Upper lobe of left lung (tissue), 6 donors: ENCODE data around the gene AOC3. TPM values are rescaled to one million over a fixed set of nuclear protein-coding genes. Genes with fewer than 3 reads are reported as not detected.
"Not testable (repeated sequence)": the region's sequence is repeated elsewhere in the genome, so short reads cannot be mapped to it uniquely, and the experiment has no call there.

Experiments
- ATAC-seq, 2 donors: fragments of 200-7000 bp; cut with Tn5 transposase; one replicate each; pipeline ENCODE4 v1.9.1; 2022; ENCODE audit warnings: mild to moderate bottlenecking in 2 of 2, moderate library complexity in 2 of 2; ENCODE audit not compliant: low FRiP score in 2 of 2
- DNase-seq, 2 donors: peaks; one replicate each; pipeline ENCODE4 v3.0.0-alpha.2; 2019 to 2020
- H3K27ac ChIP-seq, 4 donors: fragments of 200-600 bp; sonication (generic); one replicate each; pipeline ENCODE4 v1.5.1; 2016 to 2019
- H3K27me3 ChIP-seq, 4 donors: fragments of 200-600 bp; sonication (generic); one replicate each; pipeline ENCODE4 v1.5.1; 2017 to 2019
- H3K36me3 ChIP-seq, 4 donors: fragments of 200-600 bp; sonication (generic); one replicate each; pipeline ENCODE4 v1.5.1; 2016 to 2019
- H3K4me1 ChIP-seq, 4 donors: fragments of 200-600 bp; sonication (generic); one replicate each; pipeline ENCODE4 v1.5.1; 2018 to 2019
- H3K4me3 ChIP-seq, 4 donors: fragments of 200-600 bp; sonication (generic); one replicate each; pipeline ENCODE4 v1.5.1; 2017 to 2019; ENCODE audit warnings: mild to moderate bottlenecking in 2 of 4, moderate library complexity in 1 of 4
- H3K9me3 ChIP-seq, 4 donors: fragments of 200-600 bp; sonication (generic); one replicate each; pipeline ENCODE4 v1.5.1; 2018 to 2019
- CTCF ChIP-seq, 6 experiments: fragments of 450-650 bp in 4 of 6; fragments of 200-600 bp in 2 of 6; sonication (generic) in 2 of 6; IDR thresholded peaks; one replicate each; pipeline ENCODE4 v1.5.1; 2016 to 2019; ENCODE audit warnings: antibody characterized with exemption in 6 of 6
- EP300 ChIP-seq, 4 donors: sonication (generic); formaldehyde crosslinking; IDR thresholded peaks; one replicate each; pipeline ENCODE4 v1.5.1; 2017; ENCODE audit warnings: antibody characterized with exemption in 4 of 4, control low read depth in 2 of 4
- POLR2A ChIP-seq, 4 donors: fragments of 450-650 bp; IDR thresholded peaks; one replicate each; pipeline ENCODE4 v1.5.1; 2016 to 2017; ENCODE audit warnings: antibody characterized with exemption in 4 of 4, mild to moderate bottlenecking in 2 of 4
- POLR2AphosphoS5 ChIP-seq, 2 donors: sonication (generic); formaldehyde crosslinking; IDR thresholded peaks; one replicate each; pipeline ENCODE4 v1.5.1; 2017; ENCODE audit warnings: antibody characterized with exemption in 2 of 2
- WGBS, 2 donors: methylation state at CpG; one replicate each; pipeline ENCODE4 v1.1.5; 2017 to 2018; 5-methylcytosine and 5-hydroxymethylcytosine counted together
- total RNA-seq, 6 donors: library from RNA; depleted of rRNA in 4 of 6; stranded (reverse); fragments of >200 nt in 4 of 6; gene quantifications; one replicate each; pipeline versions ENCODE4 v1.1.0 to v1.2.1, GENCODE V29; 2016 to 2021
- donor health status: DM: no; HTN: no; CAD: no; lungs with moderate emphysema.
- donor health status: DM: no; HTN: yes; CAD: no; lungs with severe emphysema.

Gene AOC3
- total RNA-seq, 6 donors from 2014 or later, result 76.9 to 210 (median 111) TPM

GRCh38 chr17:42849451-42850181 lies 1.4 kb upstream of the AOC3 start:
- WGBS, 2 donors, result 61 to 66% methylated on average over 6 to 8 of the region's 8 CpGs
- H3K27me3 ChIP-seq, result no peaks in the 10 kb centered on the region
- H3K27ac ChIP-seq, result peak overlapping the region in 2 of 4 donors; percentile 39 to 46
- peaks cover 0 to 16% (median 8%) of the 10 kb centered on the region in 4 donors for H3K36me3 ChIP-seq
- no peak for DNase-seq
- H3K4me1 ChIP-seq, result peaks cover 30 to 47% (median 38%) of the 10 kb centered on the region in 4 donors
- no peak for ATAC-seq
- TF ChIP-seq POLR2A (IDR thresholded peaks at IDR 0.05) (no peak), POLR2AphosphoS5 (IDR thresholded peaks at IDR 0.05) (peak in 1 of 2 donors; percentile 31)
- no peaks in the 10 kb centered on the region for H3K9me3 ChIP-seq
- H3K4me3 ChIP-seq, result peak overlapping the region in 2 of 4 donors; percentile 8 to 19

- peaks cover 14 to 36% (median 20%) of the 10 kb centered on the region in 4 donors for H3K4me1 ChIP-seq
- WGBS, 2 donors, result 81 to 93% methylated on average over 2 to 10 of the region's 28 CpGs
- H3K27me3 ChIP-seq, ATAC-seq, H3K9me3 ChIP-seq, H3K36me3 ChIP-seq: not testable (repeated sequence)
- DNase-seq, result peak in 1 of 2 donors; percentile 53
- peak overlapping the region; percentile 64 to 88 (median 80) for H3K27ac ChIP-seq
- H3K4me3 ChIP-seq, result peak overlapping the region in 3 of 4 donors; percentile 40 to 51 (median 48)
Measured at GRCh38 chr17:42851371-42852240, 607 bp downstream of the AOC3 start.

GRCh38 chr17:42852351-42852750 lies 1.4 kb downstream of the AOC3 start:
- DNase-seq, result no peak
- Histone ChIP-seq H3K4me1 (peaks cover 9 to 29% (median 13%) of the 10 kb centered on the region in 4 donors), H3K4me3 (peak overlapping the region; percentile 14 to 51 (median 44)), H3K9me3 (no peaks in the 10 kb centered on the region), H3K27ac (peak overlapping the region; percentile 64 to 88 (median 80)), H3K36me3 (no peaks in the 10 kb centered on the region), H3K27me3 (no peaks in the 10 kb centered on the region)
- ATAC-seq, result no peak
- 69 to 74% methylated on average over 9 to 15 of the region's 15 CpGs for WGBS, 2 donors
- TF ChIP-seq POLR2A (IDR thresholded peaks at IDR 0.05) (peak in 1 of 4 donors; percentile 16), POLR2AphosphoS5 (IDR thresholded peaks at IDR 0.05) (no peak)

- Histone ChIP-seq H3K4me3 (peak overlapping the region in 3 of 4 donors; percentile 40 to 51 (median 48)), H3K9me3 (no peaks in the 10 kb centered on the region), H3K36me3 (no peaks in the 10 kb centered on the region), H3K27me3 (no peaks in the 10 kb centered on the region), H3K27ac (peak overlapping the region; percentile 64 to 88 (median 80)), H3K4me1 (peaks cover 9 to 25% (median 11%) of the 10 kb centered on the region in 4 donors)
- DNase-seq, result no peak
- ATAC-seq, result no peak
- WGBS, 2 donors, result 55 to 72% methylated on average over 4 of the region's 4 CpGs
- TF ChIP-seq CTCF (IDR thresholded peaks at IDR 0.05) (no peak), POLR2AphosphoS5 (IDR thresholded peaks at IDR 0.05) (no peak), POLR2A (IDR thresholded peaks at IDR 0.05) (no peak), EP300 (IDR thresholded peaks at IDR 0.05) (no peak)
Measured at GRCh38 chr17:42853004-42853403, 2.0 kb downstream of the AOC3 start.

GRCh38 chr17:42853597-42853967 lies 2.6 kb downstream of the AOC3 start:
- DNase-seq, result no peak
- TF ChIP-seq EP300 (IDR thresholded peaks at IDR 0.05) (no peak), POLR2A (IDR thresholded peaks at IDR 0.05) (no peak), POLR2AphosphoS5 (IDR thresholded peaks at IDR 0.05) (no peak), CTCF (IDR thresholded peaks at IDR 0.05) (no peak)
- Histone ChIP-seq H3K4me1 (peaks cover 9 to 25% (median 11%) of the 10 kb centered on the region in 4 donors), H3K9me3 (no peaks in the 10 kb centered on the region), H3K36me3 (no peaks in the 10 kb centered on the region), H3K27me3 (no peaks in the 10 kb centered on the region), H3K4me3 (peak overlapping the region; percentile 3 to 51 (median 44)), H3K27ac (peak overlapping the region; percentile 64 to 88 (median 80))
- no peak for ATAC-seq
- WGBS, 2 donors, result 51 to 62% methylated on average over 5 of the region's 5 CpGs
